GDM1 (cell line): ENCODE data around the gene KIAA1671.
"Not testable (repeated sequence)": the region's sequence is repeated elsewhere in the genome, so short reads cannot be mapped to it uniquely, and the experiment has no call there.

Experiments used
- DNase-seq: peaks from one replicate; lab custom pipeline; 2025; lab: John Stamatoyannopoulos, UW

Gene KIAA1671

GRCh38 chr22:24951942-24952836 is at the start of gene KIAA1671:
KIAA1671 (plus strand) TSS chr22:24952716; CDS start chr22:25028000, 75,284 bp downstream.
- DNase-seq = peak; percentile 38

- DNase-seq = no peak
These were observed 46.6 kb upstream of the KIAA1671 start for GRCh38 chr22:24905909-24906308.

GRCh38 chr22:24907101-24907500 is 45.4 kb upstream of the KIAA1671 start:
- DNase-seq = not testable (repeated sequence)

GRCh38 chr22:24920029-24920428 is 32.5 kb upstream of the KIAA1671 start:
- DNase-seq = no peak

DNA sequence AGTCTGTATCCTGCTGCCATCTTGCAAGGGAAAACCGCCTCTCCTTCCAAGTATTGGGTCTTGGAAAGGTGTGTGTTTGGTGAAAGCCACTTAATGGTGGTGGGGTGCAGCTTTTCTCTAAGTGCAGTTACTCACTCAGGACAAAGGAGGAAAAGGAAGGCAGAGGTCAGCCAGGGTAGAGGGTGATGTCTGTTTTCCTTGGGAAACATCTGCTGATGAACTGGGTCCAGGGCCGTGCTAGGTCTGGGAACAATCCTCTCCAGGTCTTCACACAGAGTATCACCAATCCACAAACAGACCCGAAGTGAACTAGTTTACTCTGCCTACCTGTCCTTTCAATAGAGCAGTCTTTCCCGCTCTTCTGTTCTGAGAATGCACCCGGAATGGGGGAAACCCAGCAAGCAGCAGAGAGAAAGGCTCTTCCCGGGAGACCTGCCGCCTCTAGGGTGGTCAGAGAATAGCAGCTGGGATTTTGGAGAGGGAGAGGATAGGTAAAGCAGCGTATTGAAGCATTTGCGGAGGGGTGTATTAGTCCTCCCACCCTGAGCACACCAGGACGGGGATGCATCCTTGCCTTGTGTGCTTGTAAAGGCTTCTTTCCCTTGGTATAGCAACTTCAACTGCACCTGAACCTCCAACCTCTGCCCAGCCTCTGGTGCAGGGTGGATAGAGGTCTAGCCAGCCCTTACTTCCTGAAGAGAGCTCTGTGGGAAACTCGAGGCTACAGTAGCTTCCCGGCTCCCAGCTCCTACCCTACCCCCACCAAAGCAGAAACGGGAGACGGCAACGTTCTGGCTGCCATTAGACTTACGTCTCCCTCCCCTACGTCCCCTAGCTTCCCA is 26.7 kb upstream of the KIAA1671 start:
- no peak for DNase-seq

DNA sequence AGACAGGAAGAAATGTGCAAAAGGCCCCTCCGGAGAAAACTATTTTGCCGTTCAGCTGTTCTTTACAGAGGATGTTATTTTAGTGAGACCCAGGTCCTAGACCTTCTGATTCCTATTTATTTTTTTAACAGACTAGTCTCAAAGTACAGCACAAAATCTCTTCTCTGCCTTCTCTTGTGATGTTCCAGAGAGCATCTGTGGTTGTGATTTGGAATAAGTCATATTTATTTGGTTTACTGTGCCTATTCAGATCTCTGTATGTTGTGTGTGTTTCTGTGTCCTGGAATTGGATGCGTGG is 26.1 kb upstream of the KIAA1671 start:
- DNase-seq = no peak

- no peak for DNase-seq
These were observed 25.5 kb upstream of the KIAA1671 start for GRCh38 chr22:24926849-24927579.

DNA sequence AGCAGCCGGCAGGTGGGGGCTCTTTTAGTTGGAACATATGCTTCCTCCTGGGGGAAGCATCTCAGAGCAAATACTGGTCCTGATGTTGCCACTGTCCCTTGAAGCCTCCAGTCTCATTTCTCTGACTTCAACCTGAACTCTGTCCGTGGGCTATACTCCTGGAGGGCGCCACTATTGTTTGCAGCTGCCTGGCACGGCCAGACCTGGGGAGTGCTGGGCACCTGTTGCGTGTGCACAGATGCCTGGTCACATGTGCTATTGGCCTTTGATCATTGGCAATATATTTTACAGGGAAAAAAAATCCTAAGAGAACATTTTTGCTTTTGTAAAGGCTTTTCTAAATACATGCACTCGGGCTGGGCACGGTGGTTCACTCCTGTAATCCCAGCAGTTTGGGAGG is 24.2 kb upstream of the KIAA1671 start:
- DNase-seq = no peak

GRCh38 chr22:24930678-24931077 is 21.8 kb upstream of the KIAA1671 start:
- DNase-seq = no peak

- DNase-seq = no peak
These were observed 16.6 kb upstream of the KIAA1671 start for GRCh38 chr22:24935771-24936483.

- no peak for DNase-seq
These were observed 15.4 kb upstream of the KIAA1671 start for GRCh38 chr22:24937114-24937513.

DNA sequence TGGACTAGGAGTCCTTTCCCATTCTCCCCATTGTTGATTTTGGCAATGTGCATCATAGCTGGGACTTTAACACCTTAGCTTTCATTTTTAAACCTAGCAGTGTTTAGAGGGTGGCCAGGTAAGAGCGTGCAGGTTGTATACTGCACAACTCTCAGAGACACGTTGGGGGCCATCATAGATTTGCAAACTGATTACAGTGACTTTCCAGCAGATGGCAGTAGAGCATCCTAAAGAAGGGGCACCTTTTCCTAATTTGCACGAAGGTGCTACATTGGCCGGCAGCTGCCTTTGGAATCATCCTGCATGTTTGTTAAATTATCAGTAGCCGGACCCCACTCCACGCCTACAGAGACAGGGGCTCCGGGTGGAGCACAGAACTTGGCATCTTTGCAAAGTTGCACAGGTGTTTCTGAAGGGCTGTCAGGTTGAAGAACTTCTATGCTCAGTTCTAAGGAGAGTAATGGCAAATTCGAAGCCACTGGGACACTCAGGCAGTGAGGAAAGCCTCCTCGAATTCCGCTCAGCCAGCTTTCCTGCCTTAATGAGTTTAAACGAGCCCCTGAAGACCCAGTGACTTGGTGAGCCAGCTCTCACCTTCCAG is 13.7 kb upstream of the KIAA1671 start:
- no peak for DNase-seq

DNA sequence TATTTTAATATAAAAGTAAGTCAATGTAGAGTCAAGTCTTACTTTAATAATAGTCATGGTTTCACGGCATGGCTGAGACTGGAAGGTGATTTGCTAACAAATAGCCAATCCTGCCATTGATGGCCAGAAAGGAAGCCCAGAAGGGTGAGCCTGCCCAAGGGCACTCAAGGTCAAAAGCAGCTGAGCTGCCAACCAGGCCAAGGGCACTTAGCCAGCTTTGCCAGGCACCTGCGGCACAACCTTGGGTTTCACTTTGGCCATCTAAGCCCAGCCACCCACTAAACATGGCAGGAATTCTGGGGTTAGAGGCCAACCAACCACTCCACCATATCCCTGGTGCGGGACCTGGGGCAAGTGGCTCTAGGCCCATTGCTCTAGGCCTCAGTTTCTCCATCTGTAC is 10.2 kb upstream of the KIAA1671 start:
- DNase-seq = no peak

DNA sequence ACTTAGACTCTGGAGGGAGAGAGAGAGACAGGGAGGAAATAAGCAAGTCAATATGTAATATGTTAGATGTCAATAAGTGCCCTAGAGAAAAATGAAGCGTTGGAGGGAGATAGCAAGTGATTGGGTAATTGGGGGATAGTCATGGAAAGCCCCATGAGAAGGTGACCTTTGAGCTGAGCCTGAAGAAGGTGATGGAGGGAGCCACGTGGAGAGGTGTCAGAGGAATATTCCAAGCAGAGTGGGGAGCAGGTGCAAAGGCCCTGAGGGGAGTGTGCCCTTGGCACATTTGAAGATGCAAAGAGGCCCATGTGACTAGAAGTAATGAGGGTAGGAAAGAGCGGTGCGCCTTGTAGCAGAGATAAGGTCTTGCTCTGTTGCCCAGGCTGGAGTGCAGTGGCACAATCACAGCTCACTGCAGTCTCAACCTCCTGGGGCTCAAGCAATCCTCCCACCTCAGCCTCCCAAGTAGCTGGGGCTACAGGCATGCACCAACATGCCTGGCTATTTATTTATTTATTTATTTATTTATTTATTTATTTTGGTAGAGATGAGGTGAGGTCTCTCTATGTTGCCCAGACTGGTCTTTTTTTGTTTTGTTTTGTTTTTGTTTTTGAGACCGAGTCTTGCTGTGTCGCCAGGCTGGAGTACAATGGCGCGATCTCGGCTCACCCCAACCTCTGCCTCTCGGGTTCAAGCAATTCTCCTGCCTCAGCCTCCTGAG is 8.1 kb upstream of the KIAA1671 start:
- no peak for DNase-seq

- DNase-seq = no peak
These were observed 7.1 kb upstream of the KIAA1671 start for GRCh38 chr22:24945430-24945829.

- no peak for DNase-seq
These were observed 5.1 kb upstream of the KIAA1671 start for GRCh38 chr22:24947383-24947782.

GRCh38 chr22:24947881-24948280 is 4.6 kb upstream of the KIAA1671 start:
- no peak for DNase-seq

- DNase-seq = no peak
These were observed 3.9 kb upstream of the KIAA1671 start for GRCh38 chr22:24948356-24949202.

DNA sequence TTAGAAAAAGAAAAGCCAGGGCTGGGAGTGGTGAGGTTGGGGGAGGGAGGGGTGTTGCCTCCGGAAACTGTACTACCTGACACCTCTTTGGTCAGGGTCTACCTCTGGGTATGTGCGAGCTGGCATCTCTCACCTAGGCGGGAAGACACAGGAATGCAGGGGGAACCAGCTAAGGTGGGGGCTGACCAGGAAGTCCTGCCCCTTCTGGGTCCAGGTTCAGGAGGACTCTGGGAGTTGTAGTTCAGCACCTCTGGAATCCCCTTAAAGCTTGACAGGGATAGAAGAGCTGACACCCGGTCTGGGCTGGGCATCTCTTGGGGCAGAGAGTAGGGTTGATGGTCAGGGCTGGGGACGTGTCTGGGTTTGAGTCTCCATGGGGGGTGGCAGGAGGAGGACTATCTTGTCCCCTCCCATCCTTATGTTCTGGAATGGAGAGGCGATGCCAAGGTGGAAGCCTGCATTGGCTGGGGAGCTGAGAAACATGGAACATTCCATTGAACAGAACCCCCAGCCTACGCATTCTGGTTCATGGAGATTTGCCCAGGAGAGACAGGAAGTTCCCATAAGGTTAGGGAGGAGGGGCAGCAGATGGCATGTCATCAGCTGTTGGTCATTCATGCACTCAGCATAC is 2.1 kb upstream of the KIAA1671 start:
- DNase-seq = no peak
